Endothelial cell (in vitro differentiated cells): Measurements from ENCODE around the gene TMPO. TPM values are rescaled to one million over a fixed set of nuclear protein-coding genes. Genes with fewer than 3 reads are reported as not detected.

Experiments
- DNase-seq: peaks from one replicate; pipeline ENCODE4 v3.0.0; 2021; ENCODE audit warnings: low spot score
- H3K27ac Mint-ChIP-seq: one replicate; pipeline ENCODE4 v1.8.0; 2021; ENCODE audit warnings: mixed read lengths, inconsistent platforms; ENCODE audit not compliant: unreplicated experiment
- H3K27me3 Mint-ChIP-seq: one replicate; pipeline ENCODE4 v1.8.0; 2021; ENCODE audit warnings: mild to moderate bottlenecking, moderate library complexity, mixed read lengths, inconsistent platforms; ENCODE audit not compliant: unreplicated experiment
- H3K36me3 Mint-ChIP-seq: one replicate; pipeline ENCODE4 v1.8.0; 2021; ENCODE audit warnings: mild to moderate bottlenecking, low read depth, mixed read lengths, inconsistent platforms; ENCODE audit not compliant: unreplicated experiment
- H3K4me1 Mint-ChIP-seq: one replicate; pipeline ENCODE4 v1.8.0; 2021; ENCODE audit warnings: mild to moderate bottlenecking, mixed read lengths, inconsistent platforms; ENCODE audit not compliant: unreplicated experiment
- H3K4me3 Mint-ChIP-seq: one replicate; pipeline ENCODE4 v1.8.0; 2021; ENCODE audit warnings: mild to moderate bottlenecking, mixed read lengths, inconsistent platforms; ENCODE audit not compliant: unreplicated experiment
- H3K9me3 Mint-ChIP-seq: one replicate; pipeline ENCODE4 v1.8.0; 2021; ENCODE audit warnings: mixed read lengths, inconsistent platforms; ENCODE audit not compliant: unreplicated experiment
- total RNA-seq: library from RNA; stranded (reverse); fragmentation: NEBNext Ultra II Directional; extraction: Animal tissue kit (Norgen Biotek cat#: 25700); gene quantifications from one replicate; pipeline ENCODE4 v1.2.1, GENCODE V29; 2021; ENCODE audit not compliant: unreplicated experiment
- TF ChIP-seq, protein P1 (sequence below): fragments of 200-600 bp; sonication (generic); IDR thresholded peaks from one replicate; pipeline ENCODE4 v1.5.0; 2021; ENCODE audit warnings: antibody characterized with exemption; ENCODE audit not compliant: unreplicated experiment

TMPO gene
- total RNA-seq, 1 donor from 2014 or later = 125 TPM

- no peaks in the 10 kb centered on the region for H3K9me3 Mint-ChIP-seq
- H3K4me3 Mint-ChIP-seq = no peak overlapping the region
- DNase-seq = no peak
- H3K4me1 Mint-ChIP-seq = peaks cover 15% of the 10 kb centered on the region
- no peaks in the 10 kb centered on the region for H3K36me3 Mint-ChIP-seq
- TF ChIP-seq, protein P1, sequence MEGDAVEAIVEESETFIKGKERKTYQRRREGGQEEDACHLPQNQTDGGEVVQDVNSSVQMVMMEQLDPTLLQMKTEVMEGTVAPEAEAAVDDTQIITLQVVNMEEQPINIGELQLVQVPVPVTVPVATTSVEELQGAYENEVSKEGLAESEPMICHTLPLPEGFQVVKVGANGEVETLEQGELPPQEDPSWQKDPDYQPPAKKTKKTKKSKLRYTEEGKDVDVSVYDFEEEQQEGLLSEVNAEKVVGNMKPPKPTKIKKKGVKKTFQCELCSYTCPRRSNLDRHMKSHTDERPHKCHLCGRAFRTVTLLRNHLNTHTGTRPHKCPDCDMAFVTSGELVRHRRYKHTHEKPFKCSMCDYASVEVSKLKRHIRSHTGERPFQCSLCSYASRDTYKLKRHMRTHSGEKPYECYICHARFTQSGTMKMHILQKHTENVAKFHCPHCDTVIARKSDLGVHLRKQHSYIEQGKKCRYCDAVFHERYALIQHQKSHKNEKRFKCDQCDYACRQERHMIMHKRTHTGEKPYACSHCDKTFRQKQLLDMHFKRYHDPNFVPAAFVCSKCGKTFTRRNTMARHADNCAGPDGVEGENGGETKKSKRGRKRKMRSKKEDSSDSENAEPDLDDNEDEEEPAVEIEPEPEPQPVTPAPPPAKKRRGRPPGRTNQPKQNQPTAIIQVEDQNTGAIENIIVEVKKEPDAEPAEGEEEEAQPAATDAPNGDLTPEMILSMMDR = no peak
- peaks cover 7% of the 10 kb centered on the region for H3K27me3 Mint-ChIP-seq
- no peak overlapping the region for H3K27ac Mint-ChIP-seq
These were observed 44.8 kb upstream of the TMPO start for GRCh38 chr12:98470469-98471082.

DNA sequence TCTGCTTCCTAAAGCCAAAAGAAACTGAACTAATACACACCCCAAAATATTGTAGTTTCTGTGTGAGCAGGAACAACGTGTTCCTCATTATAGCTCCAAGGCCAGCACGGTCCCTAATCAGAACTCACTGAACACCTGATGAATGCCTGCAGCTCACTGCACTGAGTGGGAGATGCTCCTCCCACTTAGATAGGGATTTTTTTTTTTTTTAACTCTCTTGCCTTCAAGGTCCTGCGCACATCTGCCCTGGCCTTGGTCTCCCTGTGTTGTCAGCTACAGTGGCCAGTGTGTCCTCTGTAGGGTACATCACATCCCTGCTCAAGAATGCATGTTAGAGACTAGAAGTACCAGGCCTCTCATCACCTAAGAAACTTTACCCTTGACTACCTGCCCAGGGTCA is 44.3 kb upstream of the TMPO start:
- Mint-ChIP-seq H3K9me3 (no peaks in the 10 kb centered on the region), H3K27me3 (peaks cover 7% of the 10 kb centered on the region), H3K27ac (no peak overlapping the region), H3K36me3 (no peaks in the 10 kb centered on the region), H3K4me3 (no peak overlapping the region), H3K4me1 (peaks cover 14% of the 10 kb centered on the region)
- DNase-seq = no peak
- TF ChIP-seq, protein P1 = no peak

DNA sequence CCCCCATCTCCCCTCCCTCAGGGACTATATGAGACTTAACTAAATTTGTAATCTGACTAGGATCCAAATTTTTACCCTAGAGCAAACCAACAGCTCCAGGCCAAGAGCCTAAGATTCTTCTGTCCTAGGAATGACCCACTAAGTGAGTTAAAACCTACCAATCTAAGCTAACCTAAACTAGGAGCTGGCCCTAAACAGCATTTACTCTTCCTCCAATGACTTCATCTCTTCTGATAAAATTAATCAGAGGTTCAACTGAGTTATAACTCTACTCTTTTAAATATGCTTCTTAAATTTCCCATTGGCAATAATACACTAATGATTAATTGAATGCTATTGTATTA is 39.9 kb upstream of the TMPO start:
- Mint-ChIP-seq H3K4me1 (peaks cover 9% of the 10 kb centered on the region), H3K27me3 (peaks cover 5% of the 10 kb centered on the region), H3K36me3 (no peaks in the 10 kb centered on the region), H3K27ac (no peak overlapping the region), H3K4me3 (no peak overlapping the region), H3K9me3 (no peaks in the 10 kb centered on the region)
- TF ChIP-seq, protein P1 = no peak
- no peak for DNase-seq

GRCh38 chr12:98478606-98479005 is 36.8 kb upstream of the TMPO start:
- TF ChIP-seq, protein P1 = no peak
- Mint-ChIP-seq H3K4me1 (peaks cover 15% of the 10 kb centered on the region), H3K27ac (no peak overlapping the region), H3K36me3 (no peaks in the 10 kb centered on the region), H3K4me3 (no peak overlapping the region), H3K9me3 (no peaks in the 10 kb centered on the region), H3K27me3 (peaks cover 6% of the 10 kb centered on the region)
- DNase-seq = no peak

DNA sequence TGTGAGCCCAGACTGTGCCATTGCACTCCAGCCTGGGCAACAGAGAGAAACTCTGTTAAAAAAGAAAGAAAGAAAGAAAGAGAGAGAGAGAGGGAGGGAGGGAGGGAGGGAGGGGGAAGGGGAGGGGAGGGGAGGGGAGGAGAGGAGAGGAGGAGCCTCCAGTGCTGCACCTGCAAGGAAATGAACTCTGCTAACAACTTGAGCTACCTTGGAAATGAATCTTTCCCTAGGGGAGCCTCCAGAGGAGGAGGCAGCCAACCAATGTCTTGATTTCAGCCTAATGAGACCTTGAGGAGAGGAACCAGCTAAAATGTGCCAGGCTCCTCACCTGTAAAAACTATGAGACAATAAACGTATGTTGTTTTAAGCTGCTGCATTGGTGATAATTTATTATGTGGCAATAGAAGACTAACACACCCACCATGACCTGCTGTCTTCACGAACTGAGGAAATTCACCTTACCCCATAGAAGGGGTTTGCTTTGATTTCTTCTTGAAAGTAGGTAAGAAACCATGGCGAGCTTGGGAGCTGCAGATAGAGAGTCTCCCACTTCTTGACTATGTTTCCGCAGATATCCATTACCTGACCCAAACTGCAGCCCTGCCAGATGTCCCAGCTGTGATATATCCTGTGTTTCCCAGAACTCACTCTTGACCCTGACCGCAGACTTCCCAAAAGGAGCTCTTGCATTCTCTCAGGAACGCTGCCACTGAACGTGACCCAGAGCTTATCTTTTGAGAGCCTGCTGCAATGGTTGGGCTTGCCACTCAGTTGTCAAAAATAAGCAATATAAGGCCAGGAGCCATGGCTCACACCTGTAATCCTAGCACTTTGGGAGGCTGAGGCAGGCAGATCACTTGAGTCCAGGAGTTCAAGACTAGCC is 31.5 kb upstream of the TMPO start:
- no peaks in the 10 kb centered on the region for H3K9me3 Mint-ChIP-seq
- peaks cover 16% of the 10 kb centered on the region for H3K4me1 Mint-ChIP-seq
- H3K27me3 Mint-ChIP-seq = peaks cover 1% of the 10 kb centered on the region
- DNase-seq = no peak
- TF ChIP-seq, protein P1 = no peak
- no peak overlapping the region for H3K4me3 Mint-ChIP-seq
- H3K36me3 Mint-ChIP-seq = no peaks in the 10 kb centered on the region
- no peak overlapping the region for H3K27ac Mint-ChIP-seq
